K562 (cell line): Measurements from ENCODE around the gene MYBPC3. TPM values are rescaled to one million over a fixed set of nuclear protein-coding genes. Genes with fewer than 3 reads are reported as not detected.
"Not testable (repeated sequence)": the region's sequence is repeated elsewhere in the genome, so short reads cannot be mapped to it uniquely, and the experiment has no call there.

Source experiments
- ATAC-seq: fragments of 200-7000 bp; cut with Tn5 transposase; 3 replicates; pipeline ENCODE4 v1.9.1; 2020; ENCODE audit warnings: moderate library complexity
- BruUV-seq: library from RNA; stranded (reverse); fragments of 400-500 nt; replicated peaks from 2 replicates; lab custom pipeline; 2021; lab: Mats Ljungman, UMichigan
- CTCF ChIA-PET: fragments of 300-600 bp; formaldehyde crosslinking; extraction: SDS; loops from one replicate; lab custom pipeline; 2021; ENCODE audit warnings: low intra/inter-chr PET ratio; lab: Yijun Ruan, JAX
- POLR2A ChIA-PET: fragments of 300-600, 350-650 bp; sonication (Branson Sonifier 250); formaldehyde crosslinking; extraction: SDS; loops from one replicate; lab custom pipeline; 2021; ENCODE audit warnings: antibody characterized with exemption, inconsistent platforms; lab: Yijun Ruan, JAX
- DNase-seq, 4 experiments: peaks; one replicate each; pipeline versions ENCODE4 v3.0.0 to v3.0.0-alpha.2; 2011 to 2018; ENCODE audit warnings: low spot score in 3 of 4, mixed read lengths in 3 of 4; ENCODE audit errors: extremely low read depth in 1 of 4
- FAIRE-seq: peaks from 2 replicates; lab custom pipeline; 2011; peaks lifted over from hg19 to GRCh38; lab: Jason Lieb, UNC
- H2AFZ ChIP-seq: 2 replicates; pipeline ENCODE4 v1.6.0; 2011; ENCODE audit warnings: low read depth, low read length, control low read depth, inconsistent platforms
- H3K27ac ChIP-seq: fragments of 200-600 bp; 3 replicates; pipeline ENCODE4 v1.8.0; 2011; ENCODE audit warnings: low read depth, mild to moderate bottlenecking, control low read depth, inconsistent platforms, low read length, moderate library complexity, mixed read lengths; ENCODE audit errors: extremely low read depth
- H3K27me3 ChIP-seq, 2 experiments: fragments of 300-600 bp in 1 of 2; 2 replicates in 1 of 2; 3 replicates in 1 of 2; pipeline versions ENCODE4 v1.6.0 to v1.8.0; 2011; ENCODE audit warnings: inconsistent platforms in 2 of 2, low read length in 2 of 2, mild to moderate bottlenecking in 1 of 2, mixed read lengths in 1 of 2, moderate library complexity in 1 of 2; ENCODE audit not compliant: control insufficient read depth in 2 of 2, insufficient read depth in 2 of 2
- H3K36me3 ChIP-seq: fragments of 300-600 bp; 3 replicates; pipeline ENCODE4 v1.8.0; 2011; ENCODE audit warnings: mild to moderate bottlenecking, low read length, inconsistent platforms; ENCODE audit not compliant: control insufficient read depth, insufficient read depth
- H3K4me1 ChIP-seq, 2 experiments: fragments of 200-600 bp in 1 of 2; replicated peaks in 1 of 2; 2 replicates in 1 of 2; 3 replicates in 1 of 2; pipeline versions ENCODE4 v1.5.1 to v1.8.0; 2011; ENCODE audit warnings: inconsistent platforms in 2 of 2, low read length in 2 of 2, mild to moderate bottlenecking in 1 of 2, mixed read lengths in 1 of 2, moderate library complexity in 1 of 2; ENCODE audit not compliant: control insufficient read depth in 2 of 2, insufficient read depth in 2 of 2
- H3K4me2 ChIP-seq: 2 replicates; pipeline ENCODE4 v1.6.1; 2011; ENCODE audit warnings: low read length, control low read depth, inconsistent platforms, mixed read lengths; ENCODE audit not compliant: insufficient read depth
- H3K4me3 ChIP-seq: fragments of 200-600 bp; sonication (generic), shearing (Covaris generic); 2 replicates; pipeline ENCODE4 v1.5.1; 2016; ENCODE audit warnings: control low read depth, inconsistent platforms
- H3K79me2 ChIP-seq: fragments of 200-600 bp; 3 replicates; pipeline ENCODE4 v1.8.0; 2011; ENCODE audit warnings: low read length, inconsistent platforms; ENCODE audit not compliant: control insufficient read depth, insufficient read depth
- H3K9ac ChIP-seq, 2 experiments: 2 replicates each; pipeline versions ENCODE4 v1.6.0 to v1.6.1; 2011; ENCODE audit warnings: low read depth in 2 of 2, low read length in 2 of 2, control low read depth in 1 of 2, inconsistent platforms in 1 of 2, mild to moderate bottlenecking in 1 of 2, mixed read lengths in 1 of 2; ENCODE audit not compliant: insufficient read depth in 1 of 2
- H3K9me1 ChIP-seq: one replicate; pipeline ENCODE4 v1.6.0; 2011; ENCODE audit warnings: inconsistent platforms, mild to moderate bottlenecking, low read length, moderate library complexity; ENCODE audit not compliant: control insufficient read depth, insufficient read depth
- H3K9me3 ChIP-seq: replicated peaks from 2 replicates; pipeline ENCODE4 v1.5.1; 2011; ENCODE audit warnings: low read depth, low read length, inconsistent platforms; ENCODE audit not compliant: control insufficient read depth, insufficient read depth
- H4K20me1 ChIP-seq: replicated peaks from 2 replicates; pipeline ENCODE4 v1.6.1; 2011; ENCODE audit warnings: low read length, inconsistent platforms, mixed read lengths; ENCODE audit not compliant: control insufficient read depth, insufficient read depth
- ARID4B ChIP-seq: sonication (generic); formaldehyde crosslinking; IDR thresholded peaks from 2 replicates; pipeline ENCODE4 v1.8.0; 2022; ENCODE audit warnings: mild to moderate bottlenecking, missing genetic modification reagents
- GTF2A2 ChIP-seq: IDR thresholded peaks from 2 replicates; pipeline ENCODE4 v1.6.1; 2016; ENCODE audit warnings: mild to moderate bottlenecking, missing genetic modification characterization, missing compliant biosample characterization
- HDAC1 ChIP-seq, 2 experiments: fragments of 450-650 bp; IDR thresholded peaks; 2 replicates each; pipeline ENCODE4 v1.6.1; 2016 to 2017; ENCODE audit warnings: inconsistent platforms in 1 of 2, mild to moderate bottlenecking in 1 of 2, moderate library complexity in 1 of 2
- KLF6 ChIP-seq: fragments of 250-450 bp; sonication (Bioruptor Pico); IDR thresholded peaks from 2 replicates; pipeline ENCODE4 v1.4.0; 2020; ENCODE audit warnings: mild to moderate bottlenecking, moderate library complexity, borderline replicate concordance
- MAFG ChIP-seq: fragments of 450-650 bp; conservative IDR thresholded peaks from 2 replicates; pipeline ENCODE4 v1.6.1; 2016; ENCODE audit warnings: missing genetic modification characterization, missing compliant biosample characterization
- POLR3A ChIP-seq: IDR thresholded peaks from 2 replicates; pipeline ENCODE4 v1.6.1; 2011; ENCODE audit warnings: borderline replicate concordance, mild to moderate bottlenecking, moderate library complexity; ENCODE audit not compliant: insufficient read length, insufficient read depth; ENCODE audit errors: extremely low read depth
- SMC3 ChIP-seq: conservative IDR thresholded peaks from 2 replicates; pipeline ENCODE4 v1.6.1; 2011; ENCODE audit warnings: low read depth, low read length, improper control_type of control experiment; ENCODE audit not compliant: insufficient read depth
- ZKSCAN3 ChIP-seq: fragments of 250-450 bp; sonication (Bioruptor Pico); IDR thresholded peaks from 2 replicates; pipeline ENCODE4 v1.4.0; 2020
- ZNF431 ChIP-seq: sonication (generic); formaldehyde crosslinking; IDR thresholded peaks from 2 replicates; pipeline ENCODE4 v1.8.0; 2022; ENCODE audit warnings: mild to moderate bottlenecking, missing genetic modification reagents
- WGBS: fragments of 100-300 bp; shearing (Covaris generic); methylation state at CpG from one replicate; pipeline ENCODE4 v1.1.6; 2016; ENCODE audit warnings: low coverage, mixed read lengths; ENCODE audit not compliant: insufficient coverage; ENCODE audit errors: missing lambda C conversion rate; 5-methylcytosine and 5-hydroxymethylcytosine counted together
- in situ Hi-C: fragments of 300-500 bp; cut with MboI; formaldehyde crosslinking; loops from 4 replicates; pipeline ENCODE4 v1.15.0; 2018; ENCODE audit warnings: inconsistent platforms, mixed read lengths
- intact Hi-C: fragments of 100-400 bp; cut with micrococcal nuclease; formaldehyde crosslinking; loops from 2 replicates; pipeline ENCODE4 v1.14.2; 2022
- polyA plus RNA-seq, 8 experiments: library from polyadenylated mRNA; depleted of rRNA in 4 of 8; stranded (reverse) in 5 of 8; unstranded in 3 of 8; fragments of >200 nt; fragmentation: Nextera tagmentation in 2 of 8; fragmentation: Illumina TruSeq in 1 of 8; extraction: Ambion mirVana in 2 of 8; extraction: Trizol in 1 of 8; gene quantifications; 2 replicates each; pipeline versions ENCODE4 v1.2.1 to v1.2.3, GENCODE V29; 2011 to 2014; ENCODE audit warnings: inconsistent platforms in 1 of 8, missing spikeins in 1 of 8
- total RNA-seq, 7 experiments: library from RNA; depleted of rRNA in 6 of 7; stranded (reverse); fragments of >200 nt in 6 of 7; fragmentation: Illumina TruSeq in 2 of 7; extraction: Trizol in 2 of 7; gene quantifications; 2 replicates each; pipeline versions ENCODE4 v1.2.1 to v1.2.3, GENCODE V29; 2011 to 2021; ENCODE audit warnings: low replicate concordance in 1 of 7

MYBPC3 gene
- total and polyA plus RNA-seq, 9 of the 15 experiments (the other 6 are each of a cell fraction or from before 2014, with no cell fraction given) = 0.01 TPM; not detected in 8

- TF ChIP-seq SMC3 = no peak
- no peak for TF ChIP-seq ARID4B (CRISPR knock-in tag)
- TF ChIP-seq, all 486 proteins: peak for 0
Measured at GRCh38 chr11:47318166-47318565, 34.3 kb downstream of the MYBPC3 start (continued).

GRCh38 chr11:47317064-47317828 is 35.3 kb downstream of the MYBPC3 start:
- POLR2A ChIA-PET = no interaction called here
- FAIRE-seq = no peak
- H2AFZ ChIP-seq = no peak overlapping the region
- CTCF ChIA-PET = no interaction called here
- in situ Hi-C loops = no loop called here
- H3K4me1 ChIP-seq = no peaks in the 10 kb centered on the region
- no peaks in the 10 kb centered on the region for H3K9me1 ChIP-seq
- no peaks in the 10 kb centered on the region for H3K9me3 ChIP-seq
- no peak overlapping the region for H3K4me3 ChIP-seq
- peaks cover 67% of the 10 kb centered on the region; the same call in 2 of the 3 replicates for H3K36me3 ChIP-seq
- H3K27me3 ChIP-seq = no peaks in the 10 kb centered on the region
- H3K9ac ChIP-seq = no peak overlapping the region
- no peak overlapping the region for H3K4me2 ChIP-seq
- no peak for DNase-seq
- ATAC-seq = no peak
- H3K27ac ChIP-seq = no peak overlapping the region
- TF ChIP-seq HDAC1 (IDR thresholded peaks at IDR 0.05) (no peak), MAFG (no peak), POLR3A (no peak), ZKSCAN3 (CRISPR knock-in tag) (no peak), GTF2A2 (tag) (no peak), KLF6 (CRISPR knock-in tag) (no peak), ZNF431 (CRISPR knock-in tag) (no peak)
- intact Hi-C loops = no loop called here
- H4K20me1 ChIP-seq = no peaks in the 10 kb centered on the region
- no TSS peak for BruUV-seq
- WGBS = 89% methylated on average over 5 of the region's 5 CpGs
- no peaks in the 10 kb centered on the region for H3K79me2 ChIP-seq

- H3K27me3 ChIP-seq, H3K4me1 ChIP-seq, in situ Hi-C loops, H3K27ac ChIP-seq, CTCF ChIA-PET, H3K4me3 ChIP-seq, H3K9me3 ChIP-seq, H2AFZ ChIP-seq, DNase-seq, H3K9me1 ChIP-seq, H3K4me2 ChIP-seq, H3K79me2 ChIP-seq, ATAC-seq, FAIRE-seq, BruUV-seq, intact Hi-C loops, H3K9ac ChIP-seq, H4K20me1 ChIP-seq: not testable (repeated sequence)
- peaks cover 66% of the 10 kb centered on the region for H3K36me3 ChIP-seq
- WGBS = 90% methylated on average over 6 of the region's 8 CpGs
- POLR2A ChIA-PET = interaction anchor here (0.6 kb wide), 1 partner anchor 100 kb away, joined by 3 read pairs; no protein-coding TSS in a partner anchor
Measured at GRCh38 chr11:47316501-47316900, 36.0 kb downstream of the MYBPC3 start.
